BLaER1 treated with 17β-estradiol and CSF1 and Interleukin-3, amounts not matched to agents 10 nM and 100 nM (cell line): ENCODE data around the gene FKBP1C.

Source experiments
- H3K27ac ChIP-seq, 11 experiments: shearing (Covaris generic); formaldehyde crosslinking; 2 replicates each; pipeline ENCODE4 v1.8.1; 2022
- H3K27me3 ChIP-seq, 11 experiments: shearing (Covaris generic); formaldehyde crosslinking; 2 replicates each; pipeline ENCODE4 v1.8.1; 2022
- H3K36me3 ChIP-seq, 11 experiments: shearing (Covaris generic); formaldehyde crosslinking; 2 replicates each; pipeline ENCODE4 v1.8.1; 2022
- H3K4me1 ChIP-seq, 10 experiments: shearing (Covaris generic); formaldehyde crosslinking; 2 replicates each; pipeline ENCODE4 v1.8.1; 2022
- H3K4me2 ChIP-seq, 11 experiments: shearing (Covaris generic); formaldehyde crosslinking; 2 replicates each; pipeline ENCODE4 v1.8.1; 2022
- H3K4me3 ChIP-seq, 10 experiments: shearing (Covaris generic); formaldehyde crosslinking; 2 replicates each; pipeline ENCODE4 v1.8.1; 2022
- H3K9ac ChIP-seq, 11 experiments: shearing (Covaris generic); formaldehyde crosslinking; 2 replicates each; pipeline ENCODE4 v1.8.1; 2022
- H3K9me3 ChIP-seq, 11 experiments: shearing (Covaris generic); formaldehyde crosslinking; replicated peaks in 1 of 11; 2 replicates each; pipeline ENCODE4 v1.8.1; 2022
- H4K20me1 ChIP-seq, 11 experiments: shearing (Covaris generic); formaldehyde crosslinking; 2 replicates each; pipeline ENCODE4 v1.8.1; 2022
- Cebpa-rat ChIP-seq, 11 experiments: shearing (Covaris generic); IDR thresholded peaks; 2 replicates each; pipeline ENCODE4 v1.8.1; 2022

Gene FKBP1C

DNA sequence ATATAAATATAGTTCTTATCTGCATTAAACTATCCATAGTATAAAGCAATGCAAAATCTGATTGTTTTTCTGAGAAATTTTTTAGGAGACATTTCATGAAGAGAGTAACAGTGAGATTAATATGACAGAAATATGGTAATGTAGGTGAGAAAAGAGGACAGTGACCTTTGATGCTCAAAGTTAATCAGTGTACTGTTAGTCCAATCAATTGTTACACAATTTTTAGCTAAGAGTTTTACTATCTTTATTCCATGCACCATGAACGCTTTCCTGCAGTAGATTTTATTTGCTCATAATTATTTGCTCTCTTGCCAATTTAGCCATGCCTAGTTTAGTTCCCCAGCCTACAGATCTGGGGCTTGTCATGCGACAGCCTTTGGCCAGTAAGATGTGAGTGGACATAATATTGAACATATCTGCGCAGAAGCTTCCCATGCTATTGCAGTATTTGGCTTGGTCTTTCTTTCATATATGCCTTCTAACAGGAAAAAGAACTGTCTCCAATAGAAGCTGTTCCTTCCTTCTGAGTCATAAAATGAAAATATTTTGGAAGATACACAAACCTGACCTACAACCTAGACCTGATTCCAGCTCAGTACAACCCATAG, 38.7 kb downstream of the FKBP1C start:
- no peaks in the 10 kb centered on the region for H3K4me1 ChIP-seq
- H3K4me2 ChIP-seq: no peak overlapping the region
- no peaks in the 10 kb centered on the region for H3K36me3 ChIP-seq
- no peak overlapping the region for H3K9ac ChIP-seq
- no peak overlapping the region for H3K27ac ChIP-seq
- no peaks in the 10 kb centered on the region for H3K27me3 ChIP-seq
- TF ChIP-seq Cebpa-rat (IDR thresholded peaks at IDR 0.05): no peak
- no peaks in the 10 kb centered on the region for H3K9me3 ChIP-seq
- H4K20me1 ChIP-seq: no peaks in the 10 kb centered on the region
- H3K4me3 ChIP-seq: no peak overlapping the region

DNA sequence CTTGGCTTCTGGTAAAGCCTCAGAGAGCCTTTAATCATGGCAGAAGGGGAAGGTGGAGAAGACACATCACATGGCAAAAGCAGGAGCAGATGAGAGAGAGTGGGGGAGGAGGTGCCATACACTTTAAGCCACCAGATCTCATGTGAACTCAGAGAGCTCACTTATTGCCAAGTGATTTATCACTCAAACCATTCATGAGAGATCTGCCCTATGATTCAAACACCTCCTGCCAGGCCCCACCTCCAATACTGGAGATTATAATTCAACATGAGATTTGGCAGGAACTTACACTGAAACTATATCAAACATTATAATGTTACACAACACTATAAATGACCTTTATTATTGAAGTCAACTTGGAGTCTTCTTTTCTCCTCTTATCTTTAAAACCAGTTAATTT, 47.9 kb downstream of the FKBP1C start:
- Histone ChIP-seq H3K4me3 (no peak overlapping the region), H3K4me1 (no peaks in the 10 kb centered on the region), H3K36me3 (no peaks in the 10 kb centered on the region), H3K27ac (no peak overlapping the region), H3K4me2 (no peak overlapping the region), H3K27me3 (no peaks in the 10 kb centered on the region), H3K9me3 (no peaks in the 10 kb centered on the region), H3K9ac (no peak overlapping the region), H4K20me1 (no peaks in the 10 kb centered on the region)
- no peak for TF ChIP-seq Cebpa-rat (IDR thresholded peaks at IDR 0.05)

DNA sequence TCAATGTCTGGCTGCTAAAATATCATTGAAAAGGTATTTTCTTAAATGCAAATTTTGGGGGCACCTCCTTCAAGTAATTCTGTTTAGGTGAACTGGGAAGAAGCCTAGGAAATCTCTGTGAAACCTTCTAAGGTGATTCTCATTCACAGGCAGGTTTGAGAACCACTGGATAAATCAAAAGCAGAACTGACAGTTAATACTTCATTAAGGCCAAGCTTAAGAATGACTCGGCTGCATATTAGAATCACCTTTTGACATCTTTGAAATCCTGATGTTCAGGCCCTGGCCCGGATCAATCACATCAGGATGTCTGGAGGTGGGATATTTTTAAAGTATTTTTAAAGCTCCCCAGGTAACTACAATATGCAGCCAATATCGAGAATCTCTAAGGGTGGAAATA, 50.6 kb downstream of the FKBP1C start:
- H4K20me1 ChIP-seq: no peaks in the 10 kb centered on the region
- TF ChIP-seq Cebpa-rat (IDR thresholded peaks at IDR 0.05): no peak
- H3K27me3 ChIP-seq: no peaks in the 10 kb centered on the region

More for the DNA sequence above, 50.6 kb downstream of the FKBP1C start:
- no peaks in the 10 kb centered on the region for H3K36me3 ChIP-seq
- H3K4me1 ChIP-seq: no peaks in the 10 kb centered on the region
- no peaks in the 10 kb centered on the region for H3K9me3 ChIP-seq
- no peak overlapping the region for H3K4me3 ChIP-seq
- no peak overlapping the region for H3K4me2 ChIP-seq
- H3K9ac ChIP-seq: no peak overlapping the region
- H3K27ac ChIP-seq: no peak overlapping the region
